ENCODE data around the gene PLK3. TPM values are rescaled to one million over a fixed set of nuclear protein-coding genes. Genes with fewer than 3 reads are reported as not detected.

The PLK3 gene
- total and polyA plus RNA-seq, 9 of the 15 experiments (the other 6 are each of a cell fraction or from before 2014, with no cell fraction given): 0.52 to 22.7 (median 11.0) TPM

DNA sequence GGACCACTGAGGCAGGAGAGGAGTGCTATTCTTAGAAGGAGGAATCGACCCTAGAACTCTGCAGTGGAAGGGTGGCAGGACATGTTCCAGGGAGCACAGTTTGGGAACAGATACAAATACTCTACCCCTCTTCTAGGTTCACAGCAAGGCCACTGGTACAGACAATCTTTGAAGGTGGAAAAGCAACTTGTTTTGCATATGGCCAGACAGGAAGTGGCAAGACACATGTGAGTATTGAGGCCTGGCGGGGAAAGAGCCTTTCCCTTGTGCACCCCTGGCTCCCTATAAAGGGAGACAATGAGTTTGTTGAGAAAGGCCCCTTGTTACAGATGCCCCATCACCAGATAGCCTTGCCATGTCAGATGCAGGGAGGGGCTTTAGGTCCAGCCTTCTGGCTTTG is 42.8 kb upstream of the PLK3 start:
- in situ Hi-C loops (cut with MboI) (no loop called here), intact Hi-C loops (cut with micrococcal nuclease) (no loop called here)
- Histone ChIP-seq H3K27me3 (ENCODE audit: control insufficient read depth in 2 of 2, insufficient read depth in 2 of 2, low read length in 2 of 2) (no peaks in the 10 kb centered on the region), H3K4me1 (replicated peaks in 1 of 2; ENCODE audit: control insufficient read depth in 2 of 2, insufficient read depth in 2 of 2, low read length in 2 of 2) (no peaks in the 10 kb centered on the region), H3K4me2 (ENCODE audit: insufficient read depth, low read length) (no peak overlapping the region), H4K20me1 (replicated peaks; ENCODE audit: control insufficient read depth, insufficient read depth, low read length) (peaks cover 4% of the 10 kb centered on the region; the same call in 1 of the 2 replicates), H3K9ac (ENCODE audit: insufficient read depth in 1 of 2, low read depth in 2 of 2, low read length in 2 of 2) (no peak overlapping the region), H3K27ac (ENCODE audit: extremely low read depth, low read depth, low read length) (no peak overlapping the region), H3K9me1 (ENCODE audit: control insufficient read depth, insufficient read depth, low read length) (peaks cover 5% of the 10 kb centered on the region), H2AFZ (ENCODE audit: low read depth, low read length) (no peak overlapping the region), H3K4me3 (no peak overlapping the region), H3K9me3 (replicated peaks; ENCODE audit: control insufficient read depth, insufficient read depth, low read depth, low read length) (no peaks in the 10 kb centered on the region), H3K79me2 (ENCODE audit: control insufficient read depth, insufficient read depth, low read length) (no peaks in the 10 kb centered on the region; the same call in 2 of the 3 replicates), H3K36me3 (ENCODE audit: control insufficient read depth, insufficient read depth, low read length) (peaks cover 99% of the 10 kb centered on the region)
- BruUV-seq (replicated peaks): no TSS peak
- ChIA-PET POLR2A (interaction anchor here (1.5 to 11.4 kb wide), 2 partner anchors 9 to 10 kb away, joined by 4 to 199 read pairs; no protein-coding TSS in a partner anchor), CTCF (ENCODE audit: low intra/inter-chr PET ratio) (no interaction called here)
- DNase-seq (ENCODE audit: extremely low read depth in 1 of 4, low spot score in 3 of 4) (no peak), ATAC-seq (no peak), FAIRE-seq (no peak)
- 93% methylated on average over 2 of the region's 2 CpGs for WGBS (ENCODE audit: insufficient coverage, low coverage, missing lambda C conversion rate)
- no peak for TF ChIP-seq SMAD1 (IDR thresholded peaks at IDR 0.05; ENCODE audit: low read depth, low read length, partially characterized antibody)
- TF ChIP-seq TAF7 (tag; IDR thresholded peaks at IDR 0.05): no peak
- TF ChIP-seq EZH2 (IDR thresholded peaks at IDR 0.05; ENCODE audit: borderline replicate concordance, low read depth, low read length): no peak
- no peak for TF ChIP-seq DNMT1 (IDR thresholded peaks at IDR 0.05)
- no peak for TF ChIP-seq TARDBP (IDR thresholded peaks at IDR 0.05)
- no peak for TF ChIP-seq TRIM24 (IDR thresholded peaks at IDR 0.05)
- TF ChIP-seq TCF3 (CRISPR knock-in tag; IDR thresholded peaks at IDR 0.05): no peak
- TF ChIP-seq, protein P1, sequence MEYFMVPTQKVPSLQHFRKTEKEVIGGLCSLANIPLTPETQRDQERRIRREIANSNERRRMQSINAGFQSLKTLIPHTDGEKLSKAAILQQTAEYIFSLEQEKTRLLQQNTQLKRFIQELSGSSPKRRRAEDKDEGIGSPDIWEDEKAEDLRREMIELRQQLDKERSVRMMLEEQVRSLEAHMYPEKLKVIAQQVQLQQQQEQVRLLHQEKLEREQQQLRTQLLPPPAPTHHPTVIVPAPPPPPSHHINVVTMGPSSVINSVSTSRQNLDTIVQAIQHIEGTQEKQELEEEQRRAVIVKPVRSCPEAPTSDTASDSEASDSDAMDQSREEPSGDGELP (CRISPR knock-in tag; IDR thresholded peaks at IDR 0.05; ENCODE audit: borderline replicate concordance): no peak
- TF ChIP-seq RCOR1 (IDR thresholded peaks at IDR 0.05; ENCODE audit: borderline replicate concordance in 1 of 2, low read depth in 2 of 2, low read length in 2 of 2): no peak
- TF ChIP-seq, protein P2, sequence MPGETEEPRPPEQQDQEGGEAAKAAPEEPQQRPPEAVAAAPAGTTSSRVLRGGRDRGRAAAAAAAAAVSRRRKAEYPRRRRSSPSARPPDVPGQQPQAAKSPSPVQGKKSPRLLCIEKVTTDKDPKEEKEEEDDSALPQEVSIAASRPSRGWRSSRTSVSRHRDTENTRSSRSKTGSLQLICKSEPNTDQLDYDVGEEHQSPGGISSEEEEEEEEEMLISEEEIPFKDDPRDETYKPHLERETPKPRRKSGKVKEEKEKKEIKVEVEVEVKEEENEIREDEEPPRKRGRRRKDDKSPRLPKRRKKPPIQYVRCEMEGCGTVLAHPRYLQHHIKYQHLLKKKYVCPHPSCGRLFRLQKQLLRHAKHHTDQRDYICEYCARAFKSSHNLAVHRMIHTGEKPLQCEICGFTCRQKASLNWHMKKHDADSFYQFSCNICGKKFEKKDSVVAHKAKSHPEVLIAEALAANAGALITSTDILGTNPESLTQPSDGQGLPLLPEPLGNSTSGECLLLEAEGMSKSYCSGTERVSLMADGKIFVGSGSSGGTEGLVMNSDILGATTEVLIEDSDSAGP (CRISPR knock-in tag; IDR thresholded peaks at IDR 0.05): no peak
- no peak for TF ChIP-seq ZNF384 (IDR thresholded peaks at IDR 0.05; ENCODE audit: low read depth, low read length)
- no peak for TF ChIP-seq HMG20B (CRISPR knock-in tag; IDR thresholded peaks at IDR 0.05)
- TF ChIP-seq SUPT5H (IDR thresholded peaks at IDR 0.05): no peak
- TF ChIP-seq ATF7 (IDR thresholded peaks at IDR 0.05): no peak
- TF ChIP-seq CREM (IDR thresholded peaks at IDR 0.05; ENCODE audit: low read depth): no peak
